Measurements from ENCODE around the gene ALDH7A1. TPM values are rescaled to one million over a fixed set of nuclear protein-coding genes. Genes with fewer than 3 reads are reported as not detected.
"Not testable (repeated sequence)": the region's sequence is repeated elsewhere in the genome, so short reads cannot be mapped to it uniquely, and the experiment has no call there.

Gene ALDH7A1
- total RNA-seq, 1 experiment from 2014 or later, result 148 TPM

GRCh38 chr5:126619781-126620180, 24.8 kb upstream of the ALDH7A1 start:
- H3K27ac Mint-ChIP-seq, result no peak overlapping the region
- no peak overlapping the region for H2BK120ac ChIP-seq (ENCODE audit: low read depth, low read length, poor library complexity, severe bottlenecking)
- no peak overlapping the region for H2AK5ac ChIP-seq (ENCODE audit: insufficient read length, low read length)
- no peak overlapping the region for H4K5ac ChIP-seq (ENCODE audit: insufficient read length, low read depth, low read length)
- H2BK15ac ChIP-seq (ENCODE audit: low read depth, low read length), result no peak overlapping the region
- H3K4ac ChIP-seq (ENCODE audit: low read depth, low read length), result no peak overlapping the region
- no peaks in the 10 kb centered on the region for H3K27me3 Mint-ChIP-seq (ENCODE audit: low read depth)
- no peak for DNase-seq
- no peak overlapping the region for H2BK20ac ChIP-seq (ENCODE audit: low read depth, low read length, poor library complexity, severe bottlenecking)
- H4K8ac ChIP-seq (replicated peaks; ENCODE audit: insufficient read length, low read depth, low read length), result no peak overlapping the region
- no peaks in the 10 kb centered on the region; a peak in 1 of 4 replicates for H3K4me1 Mint-ChIP-seq
- no peak overlapping the region for H2BK5ac ChIP-seq (ENCODE audit: insufficient read length, low read length)
- no peak overlapping the region for H4K91ac ChIP-seq (ENCODE audit: insufficient read length, low read depth, low read length)
- no peaks in the 10 kb centered on the region for H3K4me1 ChIP-seq (ENCODE audit: insufficient read depth, low read length)
- H3K14ac ChIP-seq (ENCODE audit: insufficient read depth, low read length), result no peak overlapping the region
- no peak overlapping the region for H2AFZ ChIP-seq (ENCODE audit: low read length)
- no peak overlapping the region for H3K27ac ChIP-seq (ENCODE audit: insufficient read length, low read depth, low read length)
- H3K9ac ChIP-seq (ENCODE audit: extremely low read depth, insufficient read length, low read length), result no peak overlapping the region
- H3K56ac ChIP-seq (ENCODE audit: insufficient read length, low read depth, low read length), result no peak overlapping the region
- H3K23ac ChIP-seq (ENCODE audit: insufficient read length, low read depth, low read length), result no peak overlapping the region
- H3T11ph ChIP-seq (ENCODE audit: low read length), result no peak overlapping the region
- WGBS (ENCODE audit: extremely low coverage, insufficient read length, low lambda C conversion rate), result no CpG with 5 or more reads among the region's 2 CpGs
- no peaks in the 10 kb centered on the region; the same call in 1 of the 2 replicates for H3K79me2 ChIP-seq (ENCODE audit: insufficient read depth, low read length)
- H3K27me3 ChIP-seq (ENCODE audit: insufficient read depth, low read length), result no peaks in the 10 kb centered on the region
- H3K23me2 ChIP-seq (ENCODE audit: insufficient read length, low read depth, low read length, poor library complexity, severe bottlenecking), result no peaks in the 10 kb centered on the region
- no peaks in the 10 kb centered on the region for H3K9me3 Mint-ChIP-seq
- no peak overlapping the region for H3K4me3 Mint-ChIP-seq
- no peaks in the 10 kb centered on the region for H3K9me3 ChIP-seq (ENCODE audit: control insufficient read depth, low read depth, low read length)
- peaks cover 18 to 73% (median 45%) of the 10 kb centered on the region in 3 experiments; a peak in 6 of 7 replicates for H3K36me3 Mint-ChIP-seq (ENCODE audit: insufficient read depth in 1 of 3, low read depth in 3 of 3)
- H2BK12ac ChIP-seq (ENCODE audit: insufficient read length, low read depth, low read length), result no peak overlapping the region
- no peak overlapping the region for H3K18ac ChIP-seq (ENCODE audit: insufficient read length, low read depth, low read length)
- H3K79me1 ChIP-seq (ENCODE audit: insufficient read depth, low read depth, low read length, poor library complexity, severe bottlenecking), result peaks cover 3% of the 10 kb centered on the region
- no peaks in the 10 kb centered on the region for H4K20me1 ChIP-seq (ENCODE audit: control insufficient read depth, insufficient read depth, insufficient read length)
- no peak overlapping the region for H3K4me2 ChIP-seq (ENCODE audit: insufficient read depth, insufficient read length, low read length)
- no peak for TF ChIP-seq CTCF (conservative IDR thresholded peaks at IDR 0.05)

- not testable (repeated sequence) for H3K27ac Mint-ChIP-seq; H4K5ac ChIP-seq (ENCODE audit: insufficient read length, low read depth, low read length); H3T11ph ChIP-seq (ENCODE audit: low read length); H3K27me3 Mint-ChIP-seq (ENCODE audit: low read depth); H3K4me1 Mint-ChIP-seq; H3K4ac ChIP-seq (ENCODE audit: low read depth, low read length); H3K23me2 ChIP-seq (ENCODE audit: insufficient read length, low read depth, low read length, poor library complexity, severe bottlenecking); H2BK120ac ChIP-seq (ENCODE audit: low read depth, low read length, poor library complexity, severe bottlenecking); H2BK5ac ChIP-seq (ENCODE audit: insufficient read length, low read length); H3K18ac ChIP-seq (ENCODE audit: insufficient read length, low read depth, low read length); H3K4me2 ChIP-seq (ENCODE audit: insufficient read depth, insufficient read length, low read length); H3K23ac ChIP-seq (ENCODE audit: insufficient read length, low read depth, low read length); H3K4me3 Mint-ChIP-seq; H4K20me1 ChIP-seq (ENCODE audit: control insufficient read depth, insufficient read depth, insufficient read length); H2BK20ac ChIP-seq (ENCODE audit: low read depth, low read length, poor library complexity, severe bottlenecking); H4K8ac ChIP-seq (replicated peaks; ENCODE audit: insufficient read length, low read depth, low read length); H3K9me3 Mint-ChIP-seq; H2BK15ac ChIP-seq (ENCODE audit: low read depth, low read length); H3K79me2 ChIP-seq (ENCODE audit: insufficient read depth, low read length); DNase-seq; H2BK12ac ChIP-seq (ENCODE audit: insufficient read length, low read depth, low read length); H2AFZ ChIP-seq (ENCODE audit: low read length); H3K9ac ChIP-seq (ENCODE audit: extremely low read depth, insufficient read length, low read length); H3K9me3 ChIP-seq (ENCODE audit: control insufficient read depth, low read depth, low read length); H4K91ac ChIP-seq (ENCODE audit: insufficient read length, low read depth, low read length); H3K14ac ChIP-seq (ENCODE audit: insufficient read depth, low read length); H2AK5ac ChIP-seq (ENCODE audit: insufficient read length, low read length); H3K56ac ChIP-seq (ENCODE audit: insufficient read length, low read depth, low read length); H3K4me1 ChIP-seq (ENCODE audit: insufficient read depth, low read length); H3K27ac ChIP-seq (ENCODE audit: insufficient read length, low read depth, low read length); H3K79me1 ChIP-seq (ENCODE audit: insufficient read depth, low read depth, low read length, poor library complexity, severe bottlenecking); H3K27me3 ChIP-seq (ENCODE audit: insufficient read depth, low read length)
- peaks cover 15 to 66% (median 41%) of the 10 kb centered on the region in 3 experiments; a peak in 6 of 7 replicates for H3K36me3 Mint-ChIP-seq (ENCODE audit: insufficient read depth in 1 of 3, low read depth in 3 of 3)
- no CpG with 5 or more reads among the region's 8 CpGs for WGBS (ENCODE audit: extremely low coverage, insufficient read length, low lambda C conversion rate)
Measured at GRCh38 chr5:126617603-126618002, 22.6 kb upstream of the ALDH7A1 start.
